HG03520 (cell line): Measurements from ENCODE around the gene VTCN1.
"Not testable (repeated sequence)": the region's sequence is repeated elsewhere in the genome, so short reads cannot be mapped to it uniquely, and the experiment has no call there.

Experiments used
- ATAC-seq: cut with Tn5 transposase; IDR thresholded peaks from one replicate; pipeline ENCODE4 v1.9.1; 2021; ENCODE audit warnings: mild to moderate bottlenecking, moderate library complexity; ENCODE audit not compliant: unreplicated experiment

The VTCN1 gene

DNA sequence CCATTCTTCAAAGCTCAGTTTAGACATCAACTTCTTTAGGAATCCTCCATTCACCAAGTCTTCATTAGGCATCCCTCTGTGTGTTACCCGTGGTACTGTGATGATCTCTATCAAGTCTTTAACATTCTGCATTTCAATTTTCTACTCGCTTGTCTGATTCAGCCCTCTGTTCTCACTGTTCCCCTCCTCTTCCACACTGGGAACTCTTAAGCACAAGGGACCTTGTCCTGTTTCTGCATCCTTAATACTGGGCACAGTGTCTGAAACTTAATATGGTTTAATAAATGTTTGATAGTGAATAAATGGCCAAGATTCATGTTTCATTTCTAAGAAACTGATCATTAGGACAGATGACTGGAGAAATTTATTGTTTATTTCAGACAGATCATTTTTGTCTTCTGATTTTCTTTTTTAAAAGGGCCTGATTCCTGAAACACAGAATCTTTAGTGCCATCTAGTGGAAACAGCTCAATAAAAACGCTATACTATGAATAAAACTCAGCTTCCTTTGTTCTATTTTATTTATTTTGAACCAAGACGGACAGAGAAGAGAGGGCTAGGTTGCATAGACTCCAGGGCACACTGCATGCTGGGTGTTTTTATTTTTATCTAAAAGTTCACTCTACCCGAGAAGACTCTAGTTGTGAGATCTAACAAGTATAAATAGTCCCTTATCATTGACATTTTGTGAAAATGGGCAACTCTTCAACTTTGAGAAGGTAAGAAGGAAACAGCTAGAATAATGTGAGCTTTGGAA, 82.2 kb downstream of the VTCN1 start:
- ATAC-seq = no peak

DNA sequence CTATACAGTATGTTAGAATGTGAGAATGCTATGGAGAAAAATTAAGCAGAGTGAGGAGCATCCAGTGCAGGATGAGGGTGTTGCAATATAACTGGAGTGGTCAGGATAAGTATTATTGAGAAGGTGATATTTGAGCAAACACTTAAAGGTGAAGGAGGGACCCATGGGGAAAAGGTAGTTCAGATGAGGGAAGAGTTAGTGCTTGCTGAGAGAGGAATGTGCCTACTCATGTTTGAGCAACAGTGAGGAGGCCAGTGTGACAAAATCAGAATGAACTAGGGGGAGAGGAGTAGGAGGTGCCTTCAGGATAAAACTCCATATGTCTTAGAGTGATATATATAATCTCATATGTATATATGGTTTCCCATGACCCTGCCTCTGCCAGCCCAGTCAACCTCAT, 82.9 kb downstream of the VTCN1 start:
- no peak for ATAC-seq

DNA sequence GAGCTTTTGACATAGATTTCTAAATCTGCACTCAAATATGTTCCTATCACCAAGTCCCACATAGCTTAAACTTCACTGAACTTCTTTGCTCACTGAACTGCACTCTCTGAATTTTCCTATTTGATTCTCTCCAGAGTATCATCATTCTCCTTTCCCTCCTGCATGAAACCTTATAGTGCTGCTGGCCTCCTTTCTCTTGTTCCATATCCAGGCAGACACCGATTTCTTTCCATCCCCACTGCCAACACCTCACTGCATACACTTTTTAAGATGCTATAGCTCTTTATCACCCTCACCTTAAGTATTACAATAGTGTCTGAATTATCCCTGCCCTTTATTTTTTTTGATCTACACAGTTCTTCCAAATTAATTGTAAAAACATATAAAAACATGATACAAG, 86.1 kb downstream of the VTCN1 start:
- ATAC-seq = no peak

DNA sequence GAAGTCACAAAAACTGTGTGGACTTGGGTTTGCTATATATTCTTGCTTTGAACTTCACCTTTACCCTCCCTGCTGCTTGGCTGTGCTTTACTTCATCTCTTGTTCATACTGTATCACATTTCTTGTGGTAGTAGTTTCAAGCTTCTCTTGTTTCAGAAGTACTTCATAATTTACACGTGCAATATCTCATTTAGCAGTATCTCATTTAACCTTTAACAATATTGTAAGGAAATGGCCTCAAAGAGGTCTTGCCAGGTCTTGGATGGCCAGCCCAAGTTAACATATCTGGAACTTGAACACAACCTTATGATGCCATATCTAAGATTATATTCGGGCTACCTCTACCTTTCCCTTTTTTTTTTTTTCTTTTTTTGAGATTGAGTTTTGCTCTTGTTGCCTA, 87.5 kb downstream of the VTCN1 start:
- ATAC-seq = no peak

DNA sequence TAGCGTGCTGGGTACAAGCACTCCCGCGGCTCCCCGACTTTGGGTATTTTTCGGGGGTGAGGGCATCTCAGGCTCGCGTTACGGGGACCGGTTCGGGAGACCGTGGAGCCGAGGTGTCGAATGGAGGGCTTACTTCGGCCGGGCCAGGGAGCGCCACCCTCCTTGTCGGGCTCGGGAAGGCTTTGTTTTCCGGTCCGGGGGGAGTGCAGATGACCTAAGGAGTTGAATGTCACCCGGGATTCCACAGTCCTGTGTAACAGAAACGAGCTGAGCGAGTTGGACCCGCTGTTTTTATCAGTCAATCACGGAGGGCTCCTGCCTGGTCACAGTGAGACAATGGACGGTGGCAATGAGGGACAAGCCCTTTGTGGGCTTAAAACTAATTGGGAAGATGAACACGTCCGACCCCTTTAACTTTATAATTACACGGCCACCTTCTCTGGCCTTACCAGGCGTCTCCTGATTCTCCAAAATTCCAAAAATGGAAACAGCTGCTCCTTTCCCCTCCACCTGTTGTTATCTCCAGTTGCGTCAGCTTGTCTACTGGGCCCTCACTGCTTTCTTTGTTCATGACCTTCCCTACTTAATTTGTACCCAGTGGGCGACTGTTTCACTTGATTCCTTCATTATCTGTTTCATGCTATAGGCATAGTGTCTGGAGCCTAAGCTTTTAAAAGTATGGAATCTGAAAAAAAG, 88.2 kb downstream of the VTCN1 start:
- ATAC-seq = no peak

DNA sequence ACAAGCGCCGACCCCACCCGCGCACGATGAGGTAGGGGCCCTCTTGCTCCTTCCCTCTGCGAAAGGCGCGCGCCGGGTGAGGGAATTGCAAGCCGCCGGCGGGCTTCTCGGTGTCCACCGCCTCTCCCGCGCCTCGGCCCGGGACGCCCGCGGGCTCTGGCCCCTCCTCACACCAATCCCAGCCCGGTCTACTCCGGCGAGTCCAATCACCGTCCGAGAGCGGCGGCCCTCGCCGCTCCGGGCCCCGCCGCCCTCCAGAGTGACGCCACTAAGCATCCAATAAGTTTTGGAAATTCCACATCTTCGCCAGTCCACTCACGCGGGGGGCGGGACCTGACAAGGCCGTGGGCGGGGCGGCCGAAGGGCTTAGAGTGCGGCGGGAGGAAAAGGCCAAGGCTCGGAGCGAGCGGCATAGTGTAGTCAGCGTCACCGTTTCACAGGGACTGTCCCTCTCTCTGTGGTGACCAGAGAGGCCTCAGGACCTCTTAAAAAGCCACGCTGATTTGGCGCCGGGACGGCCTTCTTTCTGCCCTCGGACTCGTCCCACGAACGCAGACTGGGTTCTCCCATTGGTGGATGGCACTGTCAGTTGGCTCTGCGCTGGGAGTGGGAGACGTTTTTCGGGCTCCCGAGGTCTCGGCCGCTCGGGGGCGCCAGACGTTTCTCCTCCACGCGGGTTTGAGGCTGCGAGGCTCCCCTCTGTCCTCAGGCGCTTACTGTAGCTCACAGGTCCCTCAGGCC, 89.0 kb downstream of the VTCN1 start, which contains the start of gene TRIM45:
TSS of gene TRIM45 (minus strand) at position 161 of the 741 bp plus-strand sequence. CDS start 548 bp downstream, outside the sequence.
- ATAC-seq = peak; percentile 75

DNA sequence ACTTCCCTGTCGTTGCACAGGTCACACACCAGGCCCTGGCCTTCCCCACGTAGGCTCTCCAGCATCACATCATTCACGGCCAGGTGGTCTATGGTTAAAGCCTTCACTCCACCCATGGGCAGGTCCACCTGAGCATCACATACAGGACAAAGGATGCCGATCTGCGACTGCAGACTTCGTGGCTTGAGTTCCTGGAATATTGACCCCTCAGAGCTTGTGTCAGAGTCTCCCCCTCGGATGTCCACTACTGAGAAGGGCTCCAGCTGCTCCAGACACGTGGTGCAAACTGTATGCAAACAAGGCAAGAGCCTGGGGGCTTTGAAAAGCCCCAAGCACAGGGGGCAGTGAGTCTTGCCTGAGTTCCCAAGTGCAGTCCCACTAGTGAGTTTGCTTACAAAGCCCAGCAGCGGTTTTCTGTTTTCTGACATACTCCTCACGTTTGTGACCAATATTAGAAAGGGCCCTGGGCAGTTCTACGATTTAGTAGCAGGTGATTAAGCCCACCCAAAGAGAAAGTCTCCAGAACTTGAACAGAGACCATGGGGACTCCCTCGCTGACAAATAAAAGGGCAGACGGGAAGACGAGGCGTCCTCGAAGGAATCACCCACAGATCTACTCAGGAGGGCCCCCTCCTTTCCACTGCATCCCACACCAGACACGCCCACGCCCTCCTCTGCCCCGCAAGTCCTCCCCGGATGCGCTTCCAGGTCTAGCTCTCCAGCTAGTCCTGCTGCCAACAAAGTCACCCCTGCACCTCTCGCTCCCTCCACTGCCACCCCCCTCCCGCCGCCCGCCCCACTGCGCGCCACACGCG, 89.7 kb downstream of the VTCN1 start:
- no peak for ATAC-seq

DNA sequence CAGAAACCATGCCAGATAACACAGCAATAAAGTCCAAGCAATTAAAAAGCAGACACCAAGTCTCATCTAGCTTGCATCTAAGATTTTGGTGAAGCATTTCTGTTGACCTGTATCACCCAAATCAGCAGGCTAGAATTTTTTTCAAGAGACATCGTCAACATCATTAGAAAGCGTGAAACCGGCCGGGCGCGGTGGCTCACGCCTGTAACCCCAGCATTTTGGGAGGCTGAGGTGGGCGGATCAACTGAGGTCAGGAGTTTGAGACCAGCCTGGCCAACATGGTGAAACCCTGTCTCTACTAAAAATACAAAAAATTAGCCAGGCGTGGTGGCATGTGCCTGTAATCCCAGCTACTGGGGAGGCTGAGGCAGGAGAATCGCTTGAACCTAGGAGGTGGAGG, 91.6 kb downstream of the VTCN1 start:
- not testable (repeated sequence) for ATAC-seq

DNA sequence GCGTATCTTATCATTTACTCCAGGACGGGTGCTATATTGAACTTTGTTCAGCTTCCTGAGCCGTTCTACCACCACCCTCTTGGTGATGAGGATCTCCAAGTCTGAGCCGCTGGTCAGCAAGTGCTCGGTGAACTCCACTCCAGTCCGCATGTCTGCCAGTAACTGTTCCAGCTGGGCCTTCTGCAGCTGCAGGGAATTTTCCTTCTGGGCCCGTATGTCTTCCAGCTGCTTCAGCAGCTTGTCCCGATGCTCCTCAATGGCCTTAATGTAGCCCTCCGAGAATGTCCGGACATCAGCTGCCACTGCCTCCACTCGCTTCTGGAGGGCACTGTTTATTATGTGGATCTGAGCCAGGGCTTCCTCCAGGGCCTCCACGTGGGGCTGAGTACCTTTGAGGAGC, 92.6 kb downstream of the VTCN1 start:
- no peak for ATAC-seq

DNA sequence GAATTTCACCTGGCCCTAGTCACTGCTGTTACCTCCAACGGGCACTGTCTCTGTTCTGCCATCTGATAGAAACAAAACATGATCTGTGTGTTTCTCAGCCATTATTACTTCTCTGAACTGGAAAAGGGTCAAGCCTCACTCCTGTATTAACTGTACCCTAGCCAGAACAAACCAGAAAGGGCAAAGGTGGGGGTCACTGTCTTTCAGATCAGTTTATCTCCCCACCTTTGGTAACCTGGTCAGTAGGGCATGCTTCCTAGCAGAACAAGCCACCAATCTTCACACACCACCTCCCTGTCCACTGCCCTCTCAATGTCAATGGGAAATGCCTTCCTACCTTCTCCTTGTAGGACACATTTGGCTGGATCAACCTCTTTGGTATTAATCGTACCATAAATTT, 93.0 kb downstream of the VTCN1 start:
- ATAC-seq = no peak

DNA sequence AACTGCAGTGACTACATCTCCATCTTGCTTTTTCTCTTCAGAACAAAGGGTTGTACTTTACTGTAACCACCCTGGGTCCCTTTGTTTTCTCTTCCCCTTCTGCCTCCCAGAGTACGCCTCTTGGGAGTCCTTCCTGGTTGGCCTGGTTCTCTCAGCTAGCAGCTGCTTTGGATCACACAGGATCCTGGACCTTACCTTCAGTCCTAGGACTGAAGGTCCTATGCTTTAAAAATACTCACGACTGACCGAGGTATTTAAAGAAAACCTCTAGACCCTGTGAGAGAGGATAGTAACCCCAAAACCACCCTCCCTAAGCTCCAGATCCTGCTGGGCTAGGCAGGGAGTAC, 94.0 kb downstream of the VTCN1 start:
- ATAC-seq = no peak

DNA sequence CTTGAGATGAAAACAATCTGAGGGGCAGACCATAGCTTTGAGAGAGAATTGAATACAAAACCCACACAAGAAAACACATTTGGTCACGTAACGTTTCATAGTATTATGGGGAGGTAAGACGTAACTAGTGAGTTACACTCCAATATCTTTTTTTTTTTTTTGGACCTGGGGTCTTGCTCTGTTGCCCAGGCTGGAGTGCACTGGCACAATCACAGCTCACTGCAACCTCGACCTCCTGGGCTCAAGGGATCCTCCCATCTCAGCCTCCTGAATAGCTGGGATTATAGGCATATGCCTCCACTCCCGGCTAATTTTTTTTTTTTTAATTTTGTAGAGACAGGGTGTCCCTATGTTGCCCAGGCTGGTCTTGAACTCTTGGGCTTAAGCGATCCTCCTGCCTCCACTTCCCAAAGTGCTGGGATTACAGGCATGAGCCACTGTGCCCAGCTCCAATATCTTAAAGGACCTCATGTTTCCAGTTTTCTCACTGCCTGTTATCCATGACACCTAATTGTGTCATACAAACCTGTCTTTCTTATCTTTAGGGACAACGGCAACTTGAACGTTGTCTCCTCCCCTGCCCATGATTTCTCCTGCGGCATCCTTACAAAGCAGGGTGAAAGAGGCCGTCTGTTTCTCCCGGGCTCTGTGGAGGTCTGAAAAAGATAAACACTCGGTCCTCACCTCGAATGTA, 94.5 kb downstream of the VTCN1 start:
- no peak for ATAC-seq

DNA sequence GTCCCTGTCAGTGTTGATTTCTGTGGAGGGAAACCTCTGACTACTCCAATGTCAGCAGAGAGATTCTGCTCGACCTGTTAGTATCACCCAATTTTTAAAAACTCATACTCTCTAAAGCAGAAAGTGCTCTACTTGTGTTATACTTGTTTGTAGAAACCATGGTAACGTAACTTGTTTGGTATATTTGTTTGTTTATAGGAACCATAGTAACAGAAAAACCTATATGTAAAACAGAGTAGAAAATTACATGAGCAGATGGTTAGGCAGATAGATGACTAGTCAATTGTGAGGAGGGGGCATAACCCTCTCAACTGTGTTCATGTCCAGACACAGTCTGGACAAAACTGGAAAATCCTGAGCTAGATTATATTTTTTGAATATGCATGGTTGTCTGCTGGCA, 95.8 kb downstream of the VTCN1 start:
- no peak for ATAC-seq

DNA sequence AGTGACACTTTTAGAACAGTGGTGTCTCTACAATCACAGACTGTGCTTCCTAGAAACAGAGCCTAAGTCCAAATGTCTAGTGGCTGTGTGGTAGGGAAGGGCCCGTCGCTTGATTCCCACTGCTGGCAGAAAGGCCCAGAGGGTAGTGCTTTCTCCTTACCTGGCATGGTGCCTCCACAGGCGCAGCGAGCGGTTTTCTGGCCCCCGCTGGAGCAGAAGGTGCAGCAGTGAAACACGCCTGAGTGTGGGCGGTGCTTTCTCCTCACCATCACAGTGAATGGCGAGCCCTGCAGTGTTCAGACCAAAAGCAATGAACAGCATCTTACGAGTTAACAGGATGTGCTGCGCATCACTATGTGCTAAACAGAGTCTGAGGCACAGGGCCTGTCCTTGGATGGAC, 97.5 kb downstream of the VTCN1 start:
- ATAC-seq = no peak

DNA sequence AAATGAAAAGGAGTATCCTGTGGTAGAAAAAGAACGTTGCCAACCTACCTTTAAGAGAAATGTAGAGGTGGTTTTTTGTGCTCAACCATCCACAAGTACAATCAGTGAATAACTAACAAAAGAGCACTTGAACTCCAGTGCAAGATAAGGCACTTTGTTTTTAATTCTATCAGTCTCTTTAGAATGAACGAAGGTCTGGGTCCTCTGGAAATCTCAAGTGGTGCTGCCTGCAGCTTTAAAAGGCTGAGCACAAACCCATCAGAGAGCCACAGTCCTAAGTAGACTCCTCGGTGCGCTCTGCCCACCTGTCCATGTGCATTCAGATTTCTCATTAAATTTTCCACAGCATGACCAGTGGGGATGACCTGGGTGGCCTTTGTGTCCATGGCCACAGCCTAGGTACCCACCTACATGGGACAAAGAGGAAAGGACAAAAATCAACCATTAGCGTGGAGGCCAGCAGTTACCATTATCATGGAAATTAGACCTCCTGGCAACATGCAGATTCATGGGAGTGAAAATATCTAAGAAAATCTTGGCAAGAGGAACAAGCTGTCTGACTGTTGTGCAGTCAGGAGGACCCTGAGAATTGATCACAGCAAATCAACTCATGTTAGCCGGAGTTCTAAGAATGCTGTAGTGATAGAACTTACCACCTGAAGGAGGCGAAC, 98.5 kb downstream of the VTCN1 start:
- ATAC-seq = no peak

DNA sequence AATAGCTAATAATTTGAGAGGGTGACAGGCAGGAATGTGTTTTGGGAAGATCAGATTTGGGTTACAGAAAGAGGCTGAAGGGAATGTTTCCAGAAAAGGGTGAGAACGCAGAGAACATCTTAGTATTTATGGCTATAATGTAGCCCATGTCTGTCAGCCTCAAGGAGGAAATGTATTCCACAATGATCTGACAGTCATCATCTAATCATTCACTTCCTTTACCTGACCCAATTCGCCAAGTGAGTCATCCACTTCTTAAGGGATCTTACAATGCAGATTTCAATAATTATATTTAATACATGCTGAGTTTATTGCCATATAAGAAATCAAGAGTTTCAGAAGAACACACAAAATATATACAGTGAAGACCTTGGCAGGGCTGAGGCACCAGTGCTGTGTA, 100.0 kb downstream of the VTCN1 start:
- ATAC-seq = no peak

DNA sequence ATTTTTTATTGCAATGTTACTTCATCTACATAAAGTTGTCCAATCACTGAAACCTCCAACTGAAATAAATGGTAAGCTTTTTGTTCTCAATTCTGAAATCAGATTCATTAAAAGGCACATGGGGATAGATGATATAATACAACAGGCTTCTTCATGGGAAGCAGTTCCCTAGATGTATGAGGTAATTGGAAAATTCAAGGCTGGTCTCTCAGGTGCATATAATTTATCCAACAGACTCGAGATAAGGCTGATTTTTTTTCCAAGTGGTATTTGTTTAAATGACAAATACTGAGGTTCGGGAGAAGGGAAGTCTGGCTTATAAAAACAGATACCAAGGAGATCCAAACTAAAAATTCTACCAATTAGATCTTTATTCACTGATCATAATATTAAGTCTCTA, 103.4 kb downstream of the VTCN1 start:
- no peak for ATAC-seq

DNA sequence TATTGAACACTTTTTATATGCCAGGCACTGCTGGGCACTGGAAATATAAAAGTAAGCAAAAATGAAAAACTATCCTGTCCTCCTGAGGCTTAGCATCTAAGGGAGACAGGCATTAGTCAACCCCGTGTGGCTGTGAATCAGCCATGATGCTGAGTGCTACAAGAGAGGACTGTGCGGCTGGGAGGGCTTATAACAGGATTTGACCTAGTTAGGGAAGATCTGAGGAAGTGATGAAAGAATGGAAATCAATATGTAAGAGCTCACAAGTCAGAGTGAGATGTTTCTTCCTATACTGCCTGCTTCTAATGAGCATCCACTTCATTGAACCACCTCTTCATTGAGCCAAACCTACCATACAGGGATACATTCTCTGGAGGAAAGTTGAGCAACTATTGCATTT, 104.2 kb downstream of the VTCN1 start:
- no peak for ATAC-seq

DNA sequence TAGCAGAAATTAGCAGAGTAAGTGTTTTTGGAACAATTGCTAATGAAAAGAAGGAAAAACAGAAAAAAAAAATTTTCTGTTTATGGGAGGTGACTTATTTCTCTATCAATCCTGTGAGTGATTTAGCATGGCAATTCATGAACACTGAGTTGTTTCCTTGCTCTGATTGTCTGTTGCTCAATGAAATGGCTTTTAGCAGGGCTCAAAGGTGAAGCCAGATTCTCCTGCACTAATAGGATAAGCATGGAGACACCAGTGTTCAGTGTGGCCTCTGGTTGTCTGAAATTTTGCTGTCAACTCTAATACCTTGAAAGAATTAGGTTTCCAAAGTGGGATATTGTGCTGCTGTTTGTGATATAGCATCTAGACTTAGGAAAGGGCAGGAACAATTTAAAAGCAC, 105.0 kb downstream of the VTCN1 start:
- no peak for ATAC-seq

DNA sequence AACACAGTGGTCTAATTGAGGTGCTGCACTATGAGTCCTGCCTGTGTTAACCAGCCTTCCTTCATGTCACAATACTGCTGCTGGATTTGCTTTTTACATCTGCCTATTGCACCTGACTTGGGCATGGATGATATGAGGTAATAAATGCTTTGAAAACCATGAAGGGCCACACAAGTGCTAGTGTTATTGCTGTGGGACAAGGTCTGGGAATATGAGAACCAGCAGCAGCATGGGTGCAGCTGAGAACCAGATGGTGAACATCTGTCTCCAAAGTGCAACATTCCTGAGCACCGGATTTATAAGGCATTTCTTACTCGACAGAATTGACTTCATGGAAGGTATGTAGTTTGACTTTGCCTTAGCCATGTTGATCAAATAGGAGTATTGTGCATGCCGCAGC, 105.7 kb downstream of the VTCN1 start:
- ATAC-seq = no peak
